Neural cell (in vitro differentiated cells): Measurements from ENCODE around the gene RAB7B. TPM values are rescaled to one million over a fixed set of nuclear protein-coding genes. Genes with fewer than 3 reads are reported as not detected.

Experiments used
- H2AFZ ChIP-seq: fragments of 200-600, 300-800 bp; sonication (generic), shearing (Covaris generic); 2 replicates; pipeline ENCODE4 v1.6.0; 2014; ENCODE audit warnings: low read depth, mild to moderate bottlenecking, antibody characterized with exemption, low read length, moderate library complexity
- H3F3A ChIP-seq: fragments of 200-600 bp; shearing (Covaris generic); 2 replicates; pipeline ENCODE4 v1.6.1; 2016; ENCODE audit warnings: mild to moderate bottlenecking, moderate library complexity, mixed read lengths, antibody characterized with exemption, low read length; ENCODE audit not compliant: insufficient read depth, poor library complexity, severe bottlenecking
- H3K27ac ChIP-seq: fragments of 200-600, 300-800 bp; sonication (generic), shearing (Covaris generic); 2 replicates; pipeline ENCODE4 v1.5.1; 2014; ENCODE audit warnings: mild to moderate bottlenecking, low read length, moderate library complexity
- H3K27me3 ChIP-seq: fragments of 300-800, 200-600 bp; sonication (generic), shearing (Covaris generic); 2 replicates; pipeline ENCODE4 v1.6.0; 2014; ENCODE audit warnings: mild to moderate bottlenecking, low read depth, low read length, moderate library complexity; ENCODE audit not compliant: insufficient read depth
- H3K36me3 ChIP-seq: fragments of 300-800, 200-600 bp; sonication (generic), shearing (Covaris generic); 2 replicates; pipeline ENCODE4 v1.5.1; 2014; ENCODE audit warnings: mild to moderate bottlenecking, antibody characterized with exemption, low read length, moderate library complexity; ENCODE audit not compliant: insufficient read depth
- H3K4me2 ChIP-seq: fragments of 300-800, 200-600 bp; sonication (generic), shearing (Covaris generic); 2 replicates; pipeline ENCODE4 v1.6.0; 2014; ENCODE audit warnings: mild to moderate bottlenecking, low read length
- H3K4me3 ChIP-seq: fragments of 300-800, 200-600 bp; sonication (generic), shearing (Covaris generic); 2 replicates; pipeline ENCODE4 v1.5.1; 2014; ENCODE audit warnings: mild to moderate bottlenecking, low read length, moderate library complexity
- H3K79me2 ChIP-seq: fragments of 200-600 bp; shearing (Covaris generic); replicated peaks from 2 replicates; pipeline ENCODE4 v1.6.0; 2014; ENCODE audit warnings: mild to moderate bottlenecking, low read length, moderate library complexity; ENCODE audit not compliant: insufficient read depth
- H3K9ac ChIP-seq: fragments of 300-800, 200-600 bp; sonication (generic), shearing (Covaris generic); 2 replicates; pipeline ENCODE4 v1.6.1; 2016; ENCODE audit warnings: mild to moderate bottlenecking, low read length, mixed read lengths
- H3K9me2 ChIP-seq: fragments of 200-600 bp; shearing (Covaris generic); 2 replicates; pipeline ENCODE4 v1.6.1; 2016; ENCODE audit warnings: mild to moderate bottlenecking, low read length, mixed read lengths; ENCODE audit not compliant: insufficient read depth
- H3K9me3 ChIP-seq: fragments of 200-600, 300-800 bp; sonication (generic), shearing (Covaris generic); 2 replicates; pipeline ENCODE4 v1.6.1; 2016; ENCODE audit warnings: mild to moderate bottlenecking, mixed run types, low read length, moderate library complexity, mixed read lengths
- H4K20me1 ChIP-seq: fragments of 200-600 bp; shearing (Covaris generic); 2 replicates; pipeline ENCODE4 v1.6.1; 2016; ENCODE audit warnings: mild to moderate bottlenecking, mixed run types; ENCODE audit not compliant: insufficient read depth
- CTCF ChIP-seq: fragments of 450-650 bp; IDR thresholded peaks from 2 replicates; pipeline ENCODE4 v1.5.1; 2014; ENCODE audit warnings: antibody characterized with exemption, mild to moderate bottlenecking, moderate library complexity; ENCODE audit not compliant: poor library complexity, severe bottlenecking
- EP300 ChIP-seq: fragments of 450-650 bp; conservative IDR thresholded peaks from 2 replicates; pipeline ENCODE4 v1.6.1; 2014; ENCODE audit warnings: antibody characterized with exemption, mild to moderate bottlenecking, moderate library complexity; ENCODE audit not compliant: poor library complexity, severe bottlenecking
- EZH2 ChIP-seq: fragments of 200-600, 300-800 bp; shearing (Covaris generic), sonication (generic); IDR thresholded peaks from 2 replicates; pipeline ENCODE4 v1.6.1; 2014; ENCODE audit warnings: antibody characterized with exemption, low read length, borderline replicate concordance, mild to moderate bottlenecking; ENCODE audit not compliant: insufficient read depth, poor library complexity, severe bottlenecking
- MXI1 ChIP-seq: fragments of 450-650 bp; conservative IDR thresholded peaks from 2 replicates; pipeline ENCODE4 v1.6.1; 2014; ENCODE audit warnings: antibody characterized with exemption, mild to moderate bottlenecking; ENCODE audit not compliant: poor library complexity, severe bottlenecking
- POLR2AphosphoS5 ChIP-seq: IDR thresholded peaks from 2 replicates; pipeline ENCODE4 v1.6.1; 2012
- RAD21 ChIP-seq: fragments of 450-650 bp; conservative IDR thresholded peaks from 2 replicates; pipeline ENCODE4 v1.6.1; 2014; ENCODE audit warnings: antibody characterized with exemption, mild to moderate bottlenecking, moderate library complexity
- SMC3 ChIP-seq: fragments of 450-650 bp; conservative IDR thresholded peaks from 2 replicates; pipeline ENCODE4 v1.6.1; 2014; ENCODE audit warnings: antibody characterized with exemption, mild to moderate bottlenecking, moderate library complexity; ENCODE audit not compliant: poor library complexity
- TAF1 ChIP-seq: IDR thresholded peaks from 2 replicates; pipeline ENCODE4 v1.6.1; 2012; ENCODE audit warnings: low read depth
- polyA plus RNA-seq: library from polyadenylated mRNA; depleted of rRNA; stranded (reverse); fragments of >200 nt; gene quantifications from 2 replicates; pipeline ENCODE4 v1.2.3, GENCODE V29; 2014
- TF ChIP-seq, protein P1 (sequence below): IDR thresholded peaks from 2 replicates; pipeline ENCODE4 v1.6.1; 2012; ENCODE audit warnings: borderline replicate concordance

RAB7B gene
- polyA plus RNA-seq, 1 donor from 2014 or later: not detected

- no peak overlapping the region for H2AFZ ChIP-seq
- no peaks in the 10 kb centered on the region for H3K79me2 ChIP-seq
- no peak overlapping the region for H3K4me2 ChIP-seq
- no peaks in the 10 kb centered on the region for H3K9me2 ChIP-seq
- no peaks in the 10 kb centered on the region for H3K9me3 ChIP-seq
- no peaks in the 10 kb centered on the region for H3F3A ChIP-seq
- TF ChIP-seq, protein P1, sequence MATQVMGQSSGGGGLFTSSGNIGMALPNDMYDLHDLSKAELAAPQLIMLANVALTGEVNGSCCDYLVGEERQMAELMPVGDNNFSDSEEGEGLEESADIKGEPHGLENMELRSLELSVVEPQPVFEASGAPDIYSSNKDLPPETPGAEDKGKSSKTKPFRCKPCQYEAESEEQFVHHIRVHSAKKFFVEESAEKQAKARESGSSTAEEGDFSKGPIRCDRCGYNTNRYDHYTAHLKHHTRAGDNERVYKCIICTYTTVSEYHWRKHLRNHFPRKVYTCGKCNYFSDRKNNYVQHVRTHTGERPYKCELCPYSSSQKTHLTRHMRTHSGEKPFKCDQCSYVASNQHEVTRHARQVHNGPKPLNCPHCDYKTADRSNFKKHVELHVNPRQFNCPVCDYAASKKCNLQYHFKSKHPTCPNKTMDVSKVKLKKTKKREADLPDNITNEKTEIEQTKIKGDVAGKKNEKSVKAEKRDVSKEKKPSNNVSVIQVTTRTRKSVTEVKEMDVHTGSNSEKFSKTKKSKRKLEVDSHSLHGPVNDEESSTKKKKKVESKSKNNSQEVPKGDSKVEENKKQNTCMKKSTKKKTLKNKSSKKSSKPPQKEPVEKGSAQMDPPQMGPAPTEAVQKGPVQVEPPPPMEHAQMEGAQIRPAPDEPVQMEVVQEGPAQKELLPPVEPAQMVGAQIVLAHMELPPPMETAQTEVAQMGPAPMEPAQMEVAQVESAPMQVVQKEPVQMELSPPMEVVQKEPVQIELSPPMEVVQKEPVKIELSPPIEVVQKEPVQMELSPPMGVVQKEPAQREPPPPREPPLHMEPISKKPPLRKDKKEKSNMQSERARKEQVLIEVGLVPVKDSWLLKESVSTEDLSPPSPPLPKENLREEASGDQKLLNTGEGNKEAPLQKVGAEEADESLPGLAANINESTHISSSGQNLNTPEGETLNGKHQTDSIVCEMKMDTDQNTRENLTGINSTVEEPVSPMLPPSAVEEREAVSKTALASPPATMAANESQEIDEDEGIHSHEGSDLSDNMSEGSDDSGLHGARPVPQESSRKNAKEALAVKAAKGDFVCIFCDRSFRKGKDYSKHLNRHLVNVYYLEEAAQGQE: no peak
- TF ChIP-seq RAD21: no peak
- H3K9ac ChIP-seq: no peak overlapping the region
- no peaks in the 10 kb centered on the region for H3K36me3 ChIP-seq
- H3K27ac ChIP-seq: no peak overlapping the region
- H3K4me3 ChIP-seq: no peak overlapping the region
- H4K20me1 ChIP-seq: no peaks in the 10 kb centered on the region
- no peaks in the 10 kb centered on the region for H3K27me3 ChIP-seq
These were observed 17.9 kb upstream of the RAB7B start for GRCh38 chr1:206021008-206021625.

DNA sequence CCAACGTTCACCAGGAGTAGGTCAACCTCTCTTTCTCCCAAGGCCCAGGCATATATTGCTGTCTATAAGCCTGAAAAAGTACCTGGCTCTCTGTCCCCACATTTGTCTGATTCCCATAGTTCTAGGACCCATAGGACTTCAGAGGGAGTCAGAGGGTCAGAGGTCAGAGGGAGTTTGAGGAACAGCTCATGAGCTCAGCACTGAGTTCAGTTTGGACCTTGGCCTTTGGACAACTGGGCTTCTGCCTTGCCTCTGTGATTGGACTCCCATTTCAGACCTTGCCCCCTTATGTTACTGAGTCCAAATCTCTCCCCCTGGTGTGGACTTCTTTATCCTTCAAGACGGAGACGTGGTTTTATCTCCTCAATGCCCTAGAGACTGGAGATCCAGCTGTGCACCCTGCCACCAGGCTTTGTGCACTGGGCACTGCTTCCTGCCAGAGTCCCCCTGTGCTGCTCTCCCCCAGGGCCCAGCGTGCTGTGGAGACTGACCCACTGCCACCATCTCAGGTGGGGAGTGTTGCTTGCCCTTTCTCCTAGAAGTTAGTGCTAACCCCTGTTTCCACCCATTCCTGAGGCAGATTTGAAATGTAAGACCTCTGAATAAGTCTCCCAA is 17.3 kb upstream of the RAB7B start:
- no peaks in the 10 kb centered on the region for H3K27me3 ChIP-seq
- H3K4me3 ChIP-seq: no peak overlapping the region
- H3K4me2 ChIP-seq: no peak overlapping the region
- H3K9ac ChIP-seq: no peak overlapping the region
- TF ChIP-seq, protein P1: no peak
- TF ChIP-seq SMC3 (no peak), EP300 (no peak), RAD21 (no peak), CTCF (no peak), MXI1 (no peak), TAF1 (no peak), POLR2AphosphoS5 (no peak), EZH2 (no peak)
- H3K9me2 ChIP-seq: no peaks in the 10 kb centered on the region
- no peak overlapping the region for H2AFZ ChIP-seq
- H3K27ac ChIP-seq: no peak overlapping the region
- H3K36me3 ChIP-seq: no peaks in the 10 kb centered on the region
- H3F3A ChIP-seq: no peaks in the 10 kb centered on the region
- no peaks in the 10 kb centered on the region for H3K9me3 ChIP-seq
- no peaks in the 10 kb centered on the region for H3K79me2 ChIP-seq
- no peaks in the 10 kb centered on the region for H4K20me1 ChIP-seq
